HTERT RPE-1 (cell line): Measurements from ENCODE around the gene TPD52L2.
"Not testable (repeated sequence)": the region's sequence is repeated elsewhere in the genome, so short reads cannot be mapped to it uniquely, and the experiment has no call there.

ENCODE experiments used
- in situ Hi-C: fragments of 300-500 bp; cut with MboI; formaldehyde crosslinking; loops from 4 replicates; pipeline ENCODE4 v1.14.3; 2020; ENCODE audit warnings: low sequenced_read_pairs

Gene TPD52L2

DNA sequence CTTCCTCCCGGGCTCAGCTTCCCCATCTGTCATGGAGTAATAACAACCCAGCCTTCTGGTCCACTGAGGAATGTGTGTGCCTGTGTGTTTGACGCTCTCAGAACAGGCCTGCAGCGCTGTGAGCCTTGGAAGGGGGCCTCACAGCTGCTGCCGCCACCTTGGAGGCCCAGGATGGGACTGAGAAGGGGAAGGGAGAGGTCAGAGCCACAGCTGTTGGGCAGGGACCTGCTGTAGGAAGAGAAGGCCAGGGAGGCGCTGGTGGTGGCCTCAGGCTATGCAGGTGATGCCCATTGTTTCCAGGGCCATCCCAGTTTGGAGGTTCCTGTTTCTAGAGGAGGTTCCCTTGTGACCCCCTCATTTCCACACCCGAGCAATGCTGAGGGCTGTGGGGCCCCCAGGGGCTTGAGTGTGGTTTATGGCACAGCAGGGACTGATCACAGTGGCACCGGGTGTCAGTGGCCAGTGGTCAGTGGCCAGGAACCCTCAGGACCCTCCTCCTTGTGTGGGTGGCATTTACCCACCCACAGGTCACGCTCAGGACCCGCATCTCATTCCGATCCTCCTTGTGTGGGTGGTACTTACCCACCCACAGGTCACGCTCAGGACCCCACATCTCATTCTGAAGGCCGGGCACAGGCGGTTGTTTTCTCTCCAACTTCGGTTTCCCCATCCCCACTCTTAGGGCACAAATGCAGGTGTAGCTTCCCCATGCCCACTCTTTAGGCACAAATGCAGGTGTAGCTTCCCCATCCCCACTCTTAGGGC, 14.0 kb downstream of the TPD52L2 start:
- in situ Hi-C loops = no loop called here

DNA sequence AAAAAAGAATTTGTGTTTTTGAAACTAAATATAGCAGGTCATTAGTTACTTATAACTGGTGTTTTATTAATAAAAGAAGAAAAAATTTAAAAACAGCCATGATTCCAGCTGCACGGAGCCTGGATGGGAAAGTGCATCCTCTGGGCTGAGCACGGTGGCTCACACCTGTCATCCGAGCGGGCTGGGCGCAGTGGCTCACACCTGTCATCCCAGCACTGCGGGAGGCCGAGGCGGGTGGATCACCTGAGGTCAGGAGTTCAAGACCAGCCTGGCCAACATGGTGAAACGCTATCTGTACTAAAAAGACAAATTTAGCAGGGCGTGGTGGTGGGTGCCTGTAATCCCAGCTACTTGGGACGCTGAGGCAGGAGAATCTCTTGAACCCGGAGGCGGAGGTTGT, 15.8 kb downstream of the TPD52L2 start:
- in situ Hi-C loops = not testable (repeated sequence)

DNA sequence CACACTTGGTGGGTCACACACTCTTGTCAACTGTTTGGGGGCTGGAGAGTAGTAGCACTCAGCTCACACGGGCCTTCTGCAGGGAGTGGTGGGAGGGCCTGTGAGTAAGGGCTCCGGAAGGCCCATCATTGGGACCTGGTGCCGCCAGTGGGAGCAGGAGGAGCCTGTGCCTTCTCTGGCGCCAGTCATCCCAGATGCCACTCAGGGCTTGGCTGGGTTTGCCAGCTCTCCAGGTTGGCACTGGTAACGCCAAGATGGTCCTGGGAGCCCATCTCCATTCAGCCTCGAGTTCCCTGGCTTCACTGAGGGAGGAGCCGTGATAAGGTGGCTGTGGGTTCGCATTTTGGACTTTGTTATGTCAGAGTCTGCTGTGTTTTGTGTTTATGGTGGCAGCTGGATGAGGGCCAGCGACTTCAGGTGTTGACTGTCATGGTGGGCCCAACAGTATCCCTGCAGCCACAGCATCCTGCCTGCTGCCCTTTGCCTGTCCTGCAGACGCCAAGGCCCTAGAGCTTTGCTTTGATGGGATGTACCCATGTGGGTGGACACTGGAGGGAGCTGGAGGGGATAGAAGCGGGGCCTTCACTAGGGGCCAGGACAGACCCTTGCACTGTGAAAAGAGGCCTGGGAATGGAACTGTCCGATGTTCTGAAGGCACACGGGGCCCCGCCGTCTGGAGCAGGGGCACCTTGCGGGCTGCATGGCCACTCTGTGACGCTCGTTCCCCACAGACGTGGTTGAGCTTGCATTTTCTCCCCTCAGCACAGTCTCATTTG, 16.6 kb downstream of the TPD52L2 start:
- in situ Hi-C loops = no loop called here

DNA sequence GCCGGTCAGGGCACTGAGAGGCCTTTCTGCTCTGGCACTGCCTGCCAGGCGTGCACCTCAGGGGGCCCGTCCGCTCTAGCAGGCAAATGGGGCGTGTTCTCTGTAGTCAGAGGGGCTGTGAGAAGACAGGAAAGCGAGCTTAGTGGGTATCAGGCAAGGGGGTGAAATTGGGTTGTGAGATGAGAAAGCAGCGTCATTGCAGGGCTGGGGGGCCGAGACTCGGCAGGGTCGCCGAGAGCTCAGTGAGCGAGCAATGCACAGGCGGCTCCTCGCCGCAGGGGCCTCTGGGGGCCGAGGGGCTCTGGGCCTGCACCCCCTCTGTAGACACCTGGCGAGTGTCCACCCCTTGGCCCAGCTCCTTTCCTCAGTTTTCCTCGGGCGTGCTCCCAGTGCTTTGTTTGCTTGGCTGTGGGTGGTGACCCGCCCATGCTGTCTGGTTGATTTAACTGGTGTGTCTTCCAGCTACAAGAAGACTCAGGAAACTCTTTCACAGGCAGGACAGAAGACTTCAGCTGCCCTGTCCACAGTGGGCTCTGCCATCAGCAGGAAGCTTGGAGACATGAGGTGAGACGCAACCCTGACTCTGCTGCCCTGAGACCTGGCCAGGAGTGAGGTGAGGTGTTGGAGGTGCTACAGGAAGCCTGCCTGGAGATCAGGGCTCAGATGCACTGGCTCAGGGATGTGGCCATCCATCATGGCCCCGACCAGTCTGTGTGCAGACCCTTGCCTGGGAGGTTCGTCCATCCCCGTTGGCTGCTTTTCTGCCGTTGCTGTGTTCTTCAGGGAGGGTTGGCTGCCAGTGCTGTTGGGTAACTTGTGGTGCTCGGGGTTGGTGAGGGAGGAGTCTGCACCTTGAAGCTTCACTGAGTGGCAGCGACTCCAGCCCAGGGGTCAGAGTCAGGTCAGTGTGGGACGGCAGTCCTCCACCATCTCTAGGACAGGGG, 17.5 kb downstream of the TPD52L2 start:
- in situ Hi-C loops = no loop called here

DNA sequence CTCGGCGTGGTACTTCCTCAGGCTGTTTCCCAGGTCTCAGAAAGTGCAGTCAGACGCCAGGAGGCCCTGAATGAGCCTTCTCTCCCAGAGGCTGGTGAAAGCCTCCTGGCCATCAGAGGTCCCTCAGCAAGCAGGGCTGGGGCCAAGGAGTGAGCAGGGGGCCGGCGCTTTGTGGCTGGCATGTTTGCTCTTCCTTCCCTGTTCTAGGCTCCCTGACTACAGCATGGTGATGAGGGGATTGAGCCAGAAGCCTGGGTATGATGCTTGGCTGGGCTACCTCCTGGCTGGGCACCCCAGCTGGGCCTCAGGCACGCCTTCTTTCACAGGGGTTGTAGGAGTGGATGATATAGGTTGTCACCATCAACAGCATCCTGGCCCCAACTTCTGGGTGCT, 18.1 kb downstream of the TPD52L2 start:
- in situ Hi-C loops = no loop called here

DNA sequence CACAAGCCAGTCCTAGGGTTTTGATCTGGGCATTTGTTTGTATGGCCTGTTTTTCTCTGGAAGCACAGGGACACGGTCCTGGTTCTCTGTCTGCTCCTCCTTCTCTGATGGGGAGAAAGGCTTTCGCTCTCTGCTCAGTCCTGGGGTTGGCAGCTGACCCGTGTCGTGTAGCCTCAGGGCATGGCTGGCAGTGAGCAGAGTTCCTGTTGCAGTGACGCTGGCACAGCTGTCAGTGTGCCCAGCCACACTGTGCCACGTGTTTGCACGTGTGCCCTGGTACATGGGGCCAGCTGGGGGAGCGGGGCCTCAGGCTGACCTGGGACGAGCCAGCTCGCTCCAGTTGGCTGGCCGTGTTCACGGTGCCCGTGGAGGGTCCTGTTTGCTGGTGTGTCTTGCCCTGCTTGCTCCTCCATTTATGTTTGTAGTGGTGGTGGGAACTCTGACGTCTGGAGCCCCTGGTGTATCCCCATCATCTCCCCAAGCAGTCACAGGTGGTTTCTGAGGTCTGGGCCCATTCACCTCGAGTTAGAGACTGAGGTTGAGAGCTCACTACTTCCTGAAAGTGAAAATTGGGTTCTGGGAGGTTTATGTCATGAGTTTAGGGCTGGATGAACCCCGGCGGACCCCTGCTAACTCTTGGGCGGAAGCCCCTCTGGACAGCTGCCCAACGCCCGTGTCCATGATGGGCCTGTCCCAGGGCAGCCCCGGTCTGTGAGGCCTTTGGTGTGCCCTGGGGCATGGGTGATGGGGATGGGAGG, 19.6 kb downstream of the TPD52L2 start:
- in situ Hi-C loops = no loop called here

DNA sequence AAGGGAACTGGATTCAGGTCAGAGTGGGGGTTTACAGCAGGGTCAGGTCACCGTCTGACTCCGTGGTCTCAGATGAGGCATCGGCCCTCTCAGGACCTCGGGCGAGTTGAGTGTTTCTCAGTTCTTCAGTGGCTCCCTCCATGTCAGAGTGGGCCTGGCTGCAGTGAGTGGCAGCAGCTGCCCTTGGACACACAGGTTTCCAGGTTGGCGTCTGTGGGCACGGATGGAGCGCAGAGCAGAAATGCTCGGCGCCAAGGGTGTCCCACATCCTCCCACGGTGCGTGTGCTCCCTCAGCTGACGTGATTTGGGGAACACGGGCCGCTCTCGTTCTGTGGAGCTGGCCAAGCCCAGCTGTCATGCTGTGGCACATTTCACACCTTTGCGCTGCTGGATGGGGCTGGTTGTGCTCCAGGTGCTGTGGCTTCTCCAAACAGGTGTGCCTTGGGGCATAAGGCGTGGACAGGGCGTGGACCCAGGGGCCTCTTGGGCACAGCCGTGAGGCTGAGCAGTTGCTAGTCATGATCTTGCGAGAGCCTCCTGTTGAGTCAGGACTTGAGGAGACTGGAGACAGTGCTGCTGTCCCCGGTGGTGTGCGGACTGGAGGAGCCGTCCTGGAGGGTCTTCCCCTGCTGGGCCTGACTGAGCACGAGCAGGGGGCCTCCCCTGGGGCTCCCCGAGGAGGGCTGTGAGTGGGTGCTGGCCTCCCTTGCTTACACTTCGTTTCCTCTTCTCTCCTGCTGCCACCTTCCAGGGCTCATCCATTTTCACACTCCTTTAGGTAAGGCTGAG, 20.4 kb downstream of the TPD52L2 start:
- in situ Hi-C loops = no loop called here

DNA sequence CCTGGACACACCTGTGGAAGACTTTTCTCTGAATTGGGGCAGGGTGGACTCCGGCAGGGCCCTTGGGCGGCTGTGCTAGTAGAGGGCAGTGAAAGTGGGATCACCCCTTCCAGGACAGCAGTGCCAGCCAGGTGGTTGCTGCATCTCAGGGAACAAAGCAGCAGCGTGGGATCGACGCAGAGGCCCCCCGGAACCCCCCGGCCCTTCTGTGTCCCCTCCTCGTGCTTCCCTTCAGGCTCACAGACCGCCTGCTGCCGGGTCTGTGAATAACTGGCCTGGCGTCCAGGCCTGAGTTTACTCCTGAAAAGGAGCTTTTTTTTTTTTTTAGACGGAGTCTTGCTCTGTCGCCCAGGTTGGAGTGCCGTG, 21.0 kb downstream of the TPD52L2 start:
- in situ Hi-C loops = no loop called here

DNA sequence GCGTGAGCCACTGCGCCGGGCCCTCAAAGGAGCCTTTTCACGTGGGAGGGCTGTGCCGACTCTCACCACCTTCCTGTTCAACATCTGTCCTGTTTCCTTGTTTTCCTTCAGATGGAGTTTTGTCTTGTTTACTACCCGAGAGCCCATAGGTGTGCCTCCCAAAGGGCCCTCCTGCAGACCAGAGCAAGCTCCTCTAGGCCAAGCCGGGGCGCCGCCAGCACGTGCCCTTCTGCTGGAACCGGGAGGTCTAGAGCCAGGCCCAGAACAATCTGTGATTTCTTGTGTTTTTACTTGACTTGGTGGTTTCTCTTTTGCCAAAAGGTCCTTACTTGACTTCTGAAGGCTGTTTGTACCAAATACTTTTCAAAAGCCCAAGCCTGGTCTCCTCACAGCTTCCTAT, 21.9 kb downstream of the TPD52L2 start:
- in situ Hi-C loops = no loop called here

DNA sequence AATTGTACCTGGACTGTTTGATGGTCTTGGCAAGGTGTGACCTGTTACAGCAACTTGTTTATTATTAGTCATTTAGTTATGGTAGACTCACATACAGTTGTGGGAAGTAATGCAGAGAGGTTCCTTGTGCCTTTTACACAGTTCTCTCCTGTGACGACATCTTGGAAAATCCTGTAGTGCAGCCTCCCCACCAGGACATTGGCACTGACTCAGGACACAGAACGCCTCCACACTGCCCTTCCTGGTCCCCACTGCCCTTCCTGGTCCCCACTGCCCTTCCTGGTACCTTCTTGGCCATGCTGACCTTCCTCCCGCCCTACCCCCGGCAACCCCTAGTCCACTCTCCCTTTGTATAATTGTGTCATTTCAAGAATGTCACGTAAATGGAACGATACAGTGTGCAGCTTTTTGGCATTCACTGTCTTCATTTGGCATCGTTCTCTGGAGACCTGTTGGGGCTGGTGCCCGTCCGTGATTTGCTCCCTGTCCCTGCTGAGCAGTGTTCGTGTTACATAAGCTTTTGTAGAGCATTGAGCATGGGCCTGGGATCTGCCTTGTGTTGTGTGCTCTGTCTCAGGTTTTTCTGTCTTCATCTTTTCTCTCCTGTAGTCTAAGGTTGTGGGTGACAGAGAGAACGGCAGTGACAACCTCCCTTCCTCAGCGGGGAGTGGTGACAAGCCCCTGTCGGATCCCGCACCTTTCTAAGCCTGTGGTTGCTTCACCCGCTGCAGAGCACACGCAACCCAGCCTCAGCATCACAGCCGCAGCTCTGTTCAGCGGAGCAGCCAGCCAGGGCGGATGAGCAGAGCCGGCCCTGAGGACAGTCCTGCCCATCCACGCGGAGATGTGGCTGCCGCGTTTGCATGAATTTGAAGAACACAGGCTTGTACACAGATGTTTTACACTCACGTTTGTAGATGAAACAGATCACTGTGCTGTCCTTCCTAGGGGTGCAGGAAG, 24.5 kb downstream of the TPD52L2 start:
- in situ Hi-C loops = no loop called here

DNA sequence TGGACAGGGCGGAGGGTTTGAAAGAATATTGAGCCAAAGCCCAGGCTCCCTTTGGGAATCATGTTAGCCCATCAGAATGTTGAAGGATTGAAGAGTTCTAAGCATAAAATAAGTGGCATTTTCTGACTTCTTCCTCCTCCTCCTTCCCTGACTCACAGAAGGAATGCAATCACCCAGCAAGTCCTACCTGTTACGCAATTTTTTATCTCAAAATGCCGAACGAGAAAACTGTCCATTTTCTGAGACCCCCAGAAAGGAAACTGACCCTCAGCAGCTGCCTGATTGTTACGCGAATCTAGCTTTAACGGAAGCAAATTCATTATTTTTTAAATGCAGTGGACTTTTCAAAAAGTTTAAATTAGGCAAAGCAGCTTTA, 25.1 kb downstream of the TPD52L2 start:
- in situ Hi-C loops = no loop called here

DNA sequence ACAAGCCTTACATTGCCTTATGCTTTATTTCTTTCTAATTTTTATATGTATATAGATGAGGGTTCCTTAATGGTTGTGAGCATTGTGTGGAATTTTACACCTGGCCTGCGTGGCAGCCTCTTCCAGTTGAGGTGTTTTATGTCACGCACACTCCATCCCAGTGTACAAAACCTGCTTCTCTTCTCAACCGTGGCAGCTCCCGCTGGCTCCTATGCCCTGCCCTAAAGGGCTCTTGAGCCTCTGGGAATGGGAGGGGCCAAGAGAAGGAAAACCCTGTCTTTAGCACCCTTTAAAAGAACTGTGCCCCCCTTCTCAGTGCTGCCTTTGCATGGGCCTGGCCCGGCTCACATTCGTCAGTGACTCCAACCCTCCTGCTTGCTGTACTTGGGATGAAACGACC, 25.5 kb downstream of the TPD52L2 start:
- in situ Hi-C loops = no loop called here

DNA sequence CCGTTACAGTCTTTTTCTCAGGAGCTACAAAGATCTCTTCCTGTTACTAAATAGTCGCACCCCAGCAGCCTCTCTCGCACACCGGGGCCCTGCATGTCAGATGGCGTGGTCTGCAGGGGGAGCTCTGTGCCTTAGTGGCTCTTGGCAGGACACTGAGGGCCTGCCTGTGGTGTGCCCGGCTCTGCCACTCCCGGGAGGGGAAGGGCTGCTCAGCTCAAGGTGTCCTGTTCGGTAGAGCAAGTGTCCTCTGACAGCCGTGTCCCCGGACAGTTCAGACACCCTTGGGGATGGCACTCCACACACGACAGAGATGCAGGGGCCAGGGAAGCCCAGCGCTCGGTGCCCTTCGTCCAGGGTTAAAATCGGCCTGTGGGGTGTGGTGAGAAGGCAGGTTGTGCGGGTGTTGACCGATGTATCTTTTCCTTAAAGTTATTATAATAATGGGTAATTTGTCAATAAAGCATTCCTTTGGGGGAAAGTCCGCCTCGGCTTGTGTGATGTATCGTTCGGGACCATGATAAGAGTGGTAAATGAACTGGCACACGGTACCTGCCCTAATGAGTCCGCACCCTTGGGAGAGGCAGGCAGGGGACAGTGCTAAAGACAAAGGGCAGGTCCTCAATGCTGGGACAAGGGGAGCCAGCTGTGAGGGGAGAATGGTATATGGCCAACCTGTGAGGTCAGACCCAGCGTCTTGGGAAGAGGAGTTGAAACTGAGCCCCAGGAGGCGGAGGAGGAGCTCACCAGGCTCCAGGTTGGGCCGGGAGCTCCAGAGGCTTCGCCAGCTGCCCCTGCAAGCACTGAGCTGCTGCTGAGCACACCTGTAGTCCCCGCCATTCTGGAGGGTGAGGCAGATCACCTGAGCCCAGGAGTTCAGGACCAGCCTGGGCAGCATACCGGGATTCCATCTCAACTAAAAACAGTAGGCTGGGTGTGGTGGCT, 26.3 kb downstream of the TPD52L2 start:
- in situ Hi-C loops = no loop called here

DNA sequence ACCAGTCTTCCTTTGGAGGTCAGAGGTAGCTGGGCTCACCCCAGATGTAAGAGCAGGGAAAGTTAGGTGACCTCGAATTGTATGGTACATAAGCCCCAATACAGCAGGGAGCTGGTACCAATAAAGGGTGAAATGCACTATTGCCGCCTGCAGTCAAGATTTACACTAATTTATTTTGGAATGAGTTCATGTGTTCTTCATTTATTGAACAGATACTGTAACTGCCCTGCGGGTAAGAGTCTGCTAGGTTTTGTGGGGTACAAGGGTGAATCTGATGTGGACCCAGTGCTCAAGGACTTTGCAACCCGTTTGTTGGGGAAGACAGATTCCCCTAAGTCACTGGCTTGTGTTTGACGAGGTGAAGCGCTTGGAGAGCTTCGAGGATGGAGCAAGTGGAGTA, 27.3 kb downstream of the TPD52L2 start:
- in situ Hi-C loops = no loop called here

DNA sequence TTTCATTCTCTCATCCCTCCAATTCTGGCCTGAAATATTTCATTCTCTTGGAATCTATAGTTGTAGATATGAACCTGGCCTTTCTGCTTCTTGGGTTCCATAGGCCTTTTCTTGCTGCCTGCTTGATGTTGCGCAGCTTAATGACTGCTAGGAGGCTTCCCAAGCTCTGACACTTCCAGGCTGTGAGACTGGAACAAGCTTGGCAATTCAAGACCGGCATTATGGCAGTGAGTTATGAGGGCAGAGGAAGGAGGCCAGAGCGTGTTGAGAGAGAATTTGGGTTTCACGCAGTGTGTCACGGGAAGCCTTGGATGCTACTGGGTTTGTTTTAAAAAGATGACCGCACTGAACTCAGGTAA, 28.9 kb downstream of the TPD52L2 start:
- in situ Hi-C loops = no loop called here

DNA sequence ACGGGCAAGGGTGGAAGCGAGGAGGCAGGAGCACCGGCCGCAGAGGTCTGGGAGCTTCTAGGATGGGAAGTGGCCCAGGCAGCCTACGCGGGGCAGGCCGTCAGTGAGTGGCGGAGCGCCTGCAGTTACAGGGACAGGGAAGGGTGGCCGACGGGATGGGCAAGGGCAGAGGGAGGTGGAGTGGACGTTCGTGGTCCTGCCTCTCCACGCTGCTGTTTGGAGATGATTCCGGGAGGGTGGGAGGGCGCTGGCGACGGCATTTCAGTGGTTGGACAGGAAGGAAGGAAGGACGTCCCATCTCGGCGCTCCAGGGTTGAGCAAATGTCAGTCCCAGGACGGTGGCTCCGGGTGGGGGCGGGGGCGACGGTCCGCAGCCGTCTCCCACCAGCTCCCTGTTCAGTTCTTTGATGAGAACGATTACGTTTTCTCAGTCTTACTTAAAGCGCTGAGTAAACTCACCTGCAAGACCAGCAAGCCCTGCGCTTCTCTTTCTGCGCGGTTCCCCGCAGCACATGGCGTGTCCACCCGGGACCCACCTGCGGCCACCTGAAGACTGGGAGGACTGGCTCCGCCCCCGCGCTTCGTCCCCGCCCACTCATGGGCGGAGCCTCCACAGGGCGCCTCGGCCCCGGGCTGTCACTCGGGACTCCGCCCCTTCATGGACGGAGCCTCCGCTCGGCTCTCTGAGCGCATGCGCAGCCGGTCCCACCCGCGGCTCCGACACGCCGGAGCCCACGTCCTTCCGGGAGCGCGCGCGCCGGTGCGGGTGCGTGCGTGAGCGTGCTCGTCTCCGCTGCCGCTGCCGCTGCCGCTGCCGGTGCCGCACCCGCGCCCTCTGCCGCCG, 29.5 kb downstream of the TPD52L2 start, which contains the start of gene DNAJC5:
DNAJC5 (plus strand) TSS at position 769 of the 844 bp plus-strand sequence. CDS start 33,220 bp downstream, outside the sequence.
- in situ Hi-C loops = no loop called here
